Adrenal gland (tissue), 12 donors: ENCODE results near the gene CA10. TPM values are rescaled to one million over a fixed set of nuclear protein-coding genes. Genes with fewer than 3 reads are reported as not detected.

Experiments used
- DNase-seq, 7 donors: peaks; one replicate each; pipeline ENCODE4 v3.0.0-alpha.2; 2019 to 2020
- H3K27ac ChIP-seq, 5 donors: fragments of 200-600 bp; sonication (generic) in 4 of 5; 1 replicate in 3 of 5; 2 replicates in 2 of 5; pipeline versions ENCODE4 v1.5.1 to v1.8.0; 2016 to 2020; ENCODE audit warnings: mild to moderate bottlenecking in 1 of 5
- H3K27me3 ChIP-seq: fragments of 200-600 bp; 2 replicates; pipeline ENCODE4 v1.8.0; 2021
- H3K36me3 ChIP-seq, 2 donors: fragments of 200-600 bp; replicated peaks in 1 of 2; 1 replicate in 1 of 2; 2 replicates in 1 of 2; pipeline versions ENCODE4 v1.5.1 to v1.8.0; 2018 to 2022
- H3K4me1 ChIP-seq, 2 donors: fragments of 200-600 bp; replicated peaks in 1 of 2; 1 replicate in 1 of 2; 2 replicates in 1 of 2; pipeline versions ENCODE4 v1.5.1 to v1.8.0; 2018 to 2021
- H3K4me3 ChIP-seq, 4 donors: fragments of 200-600 bp; sonication (generic) in 3 of 4; one replicate each; pipeline ENCODE4 v1.5.1; 2016 to 2018
- H3K9me3 ChIP-seq, 3 donors: fragments of 200-600 bp; sonication (generic) in 1 of 3; replicated peaks in 1 of 3; 1 replicate in 2 of 3; 2 replicates in 1 of 3; pipeline versions ENCODE4 v1.5.1 to v1.8.0; 2016 to 2021
- POLR2A ChIP-seq, 2 donors: fragments of 450-650 bp; IDR thresholded peaks; one replicate each; pipeline ENCODE4 v1.6.1; 2017; ENCODE audit warnings: antibody characterized with exemption in 2 of 2, mild to moderate bottlenecking in 2 of 2, moderate library complexity in 1 of 2
- WGBS, 4 donors: extraction: QIAGEN DNeasy Blood & Tissue Kit in 2 of 4; methylation state at CpG; one replicate each; pipeline versions ENCODE4 v1.1.5 to v1.1.7; 2013 to 2017; 5-methylcytosine and 5-hydroxymethylcytosine counted together
- intact Hi-C, 2 donors: fragments of 100-400 bp; cut with DNase I; formaldehyde crosslinking; loops; one replicate each; pipeline versions ENCODE4 v1.14.1 to v1.15.0; 2022 to 2023
- polyA plus RNA-seq, 3 donors: library from polyadenylated mRNA; stranded (reverse); fragments of 200-250 nt in 2 of 3; fragments of 350-450 nt in 1 of 3; fragmentation: Illumina TruSeq in 1 of 3; extraction: RNeasy Lipid Tissue Mini Kit (QIAGEN cat#74804) in 1 of 3; gene quantifications; one replicate each; pipeline ENCODE4 v1.2.3, GENCODE V29; 2013 to 2014
- total RNA-seq, 9 donors: library from RNA; depleted of rRNA in 4 of 9; stranded (reverse); fragments of >200 nt in 4 of 9; fragments of 120-200 nt in 1 of 9; fragmentation: NEBNext Ultra II Directional in 1 of 9; extraction: Animal tissue kit (Norgen Biotek cat#: 25700) in 1 of 9; gene quantifications; one replicate each; pipeline versions ENCODE4 v1.1.0 to v1.2.4, GENCODE V29; 2013 to 2023
- TF ChIP-seq, protein P1 (sequence below), 6 experiments: fragments of 450-650 bp in 4 of 6; fragments of 200-600 bp in 2 of 6; sonication (generic) in 1 of 6; IDR thresholded peaks; 1 replicate in 5 of 6; 2 replicates in 1 of 6; pipeline versions ENCODE4 v1.5.1 to v1.8.0; 2016 to 2021; ENCODE audit warnings: antibody characterized with exemption in 6 of 6, mild to moderate bottlenecking in 2 of 6, moderate library complexity in 1 of 6
- donor health status: healthy with polysubstance abuse.
- donor health status: Bipolar disorder and iron deficiency.
- donor health status: DM: yes; HTN: yes; CAD: no.
- donor health status: DM: no; HTN: no; CAD: no.
- donor health status: DM: no; HTN: no; CAD: no.
- donor health status: DM: yes; HTN: yes; CAD: no.

CA10 gene
- total and polyA plus RNA-seq, 12 donors, result 0.27 to 3.1 (median 2.5) TPM; not detected in 5

DNA sequence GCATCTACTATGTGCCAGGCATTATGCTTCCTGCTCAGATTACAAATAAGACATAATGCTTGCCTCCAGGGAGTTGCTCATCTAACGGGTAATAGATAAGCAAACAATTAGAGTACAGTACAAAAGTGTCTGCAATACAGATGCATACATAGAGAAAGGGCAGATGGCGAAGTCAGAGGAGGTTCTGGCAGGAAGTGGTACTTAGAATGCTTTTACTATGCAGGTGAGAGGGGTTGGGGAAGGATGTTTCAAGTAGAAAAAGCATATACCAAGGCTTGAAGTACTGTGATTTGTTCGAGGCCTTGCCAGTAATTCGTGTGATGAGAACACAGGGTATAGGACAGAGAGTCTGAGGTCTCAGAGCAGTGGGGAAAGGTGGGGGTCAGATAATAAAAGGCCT, 548.4 kb downstream of the CA10 start:
- H3K27ac ChIP-seq, result no peak overlapping the region
- no peaks in the 10 kb centered on the region for H3K36me3 ChIP-seq
- no peak overlapping the region for H3K4me3 ChIP-seq
- TF ChIP-seq POLR2A (IDR thresholded peaks at IDR 0.05), result no peak
- TF ChIP-seq, protein P1, sequence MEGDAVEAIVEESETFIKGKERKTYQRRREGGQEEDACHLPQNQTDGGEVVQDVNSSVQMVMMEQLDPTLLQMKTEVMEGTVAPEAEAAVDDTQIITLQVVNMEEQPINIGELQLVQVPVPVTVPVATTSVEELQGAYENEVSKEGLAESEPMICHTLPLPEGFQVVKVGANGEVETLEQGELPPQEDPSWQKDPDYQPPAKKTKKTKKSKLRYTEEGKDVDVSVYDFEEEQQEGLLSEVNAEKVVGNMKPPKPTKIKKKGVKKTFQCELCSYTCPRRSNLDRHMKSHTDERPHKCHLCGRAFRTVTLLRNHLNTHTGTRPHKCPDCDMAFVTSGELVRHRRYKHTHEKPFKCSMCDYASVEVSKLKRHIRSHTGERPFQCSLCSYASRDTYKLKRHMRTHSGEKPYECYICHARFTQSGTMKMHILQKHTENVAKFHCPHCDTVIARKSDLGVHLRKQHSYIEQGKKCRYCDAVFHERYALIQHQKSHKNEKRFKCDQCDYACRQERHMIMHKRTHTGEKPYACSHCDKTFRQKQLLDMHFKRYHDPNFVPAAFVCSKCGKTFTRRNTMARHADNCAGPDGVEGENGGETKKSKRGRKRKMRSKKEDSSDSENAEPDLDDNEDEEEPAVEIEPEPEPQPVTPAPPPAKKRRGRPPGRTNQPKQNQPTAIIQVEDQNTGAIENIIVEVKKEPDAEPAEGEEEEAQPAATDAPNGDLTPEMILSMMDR (IDR thresholded peaks at IDR 0.05), result no peak
- H3K27me3 ChIP-seq, result no peaks in the 10 kb centered on the region
- no peak for DNase-seq
- WGBS, 4 donors, result 75 to 87% (median 83%) methylated on average over 4 of the region's 4 CpGs
- H3K4me1 ChIP-seq, result no peaks in the 10 kb centered on the region
- H3K9me3 ChIP-seq, result no peaks in the 10 kb centered on the region
- intact Hi-C loops, result no loop called here

- no peaks in the 10 kb centered on the region for H3K9me3 ChIP-seq
- WGBS, 4 donors, result 83 to 92% (median 89%) methylated on average over 9 of the region's 9 CpGs
- intact Hi-C loops, result no loop called here
Measured at GRCh38 chr17:51608251-51608933, 550.1 kb downstream of the CA10 start.

DNA sequence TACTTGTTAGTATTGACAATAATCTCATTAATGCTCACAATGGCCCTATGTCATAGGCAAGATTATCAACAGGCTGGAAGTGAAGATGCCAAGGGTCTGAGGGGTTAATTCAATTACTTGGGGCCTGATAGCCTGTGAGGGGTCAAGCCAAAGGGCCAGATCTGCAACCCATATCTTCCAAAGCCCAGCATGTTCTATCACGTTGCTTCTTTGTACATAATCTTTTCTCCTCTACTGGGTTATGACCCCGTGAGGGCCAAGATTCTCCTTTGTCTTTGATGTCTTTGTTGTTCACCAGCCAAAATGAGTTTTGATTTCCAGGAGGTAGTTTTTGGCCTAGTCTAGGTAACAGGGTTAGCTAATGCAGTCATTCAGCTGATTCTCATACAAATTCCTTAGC, 551.0 kb downstream of the CA10 start:
- Histone ChIP-seq H3K27ac (no peak overlapping the region), H3K4me3 (no peak overlapping the region), H3K9me3 (no peaks in the 10 kb centered on the region), H3K27me3 (no peaks in the 10 kb centered on the region), H3K36me3 (no peaks in the 10 kb centered on the region), H3K4me1 (no peaks in the 10 kb centered on the region)
- intact Hi-C loops, result no loop called here
- no peak for DNase-seq
- no peak for TF ChIP-seq POLR2A (IDR thresholded peaks at IDR 0.05)
- TF ChIP-seq, protein P1 (IDR thresholded peaks at IDR 0.05), result no peak
- 72 to 84% (median 77%) methylated on average over 2 of the region's 2 CpGs for WGBS, 4 donors

More at GRCh38 chr17:51608251-51608933, 550.1 kb downstream of the CA10 start:
- Histone ChIP-seq H3K4me3 (no peak overlapping the region), H3K4me1 (no peaks in the 10 kb centered on the region), H3K27me3 (no peaks in the 10 kb centered on the region), H3K27ac (no peak overlapping the region), H3K36me3 (no peaks in the 10 kb centered on the region)
- TF ChIP-seq, protein P1 (IDR thresholded peaks at IDR 0.05), result no peak
- no peak for TF ChIP-seq POLR2A (IDR thresholded peaks at IDR 0.05)
- DNase-seq, result no peak

- no peak overlapping the region for H3K27ac ChIP-seq
- no peak for TF ChIP-seq POLR2A (IDR thresholded peaks at IDR 0.05)
- TF ChIP-seq, protein P1 (IDR thresholded peaks at IDR 0.05), result no peak
- DNase-seq, result no peak
- no peaks in the 10 kb centered on the region for H3K9me3 ChIP-seq
- intact Hi-C loops, result no loop called here
- peaks cover 0 to 6% of the 10 kb centered on the region in 2 donors for H3K4me1 ChIP-seq
- 38 to 51% (median 42%) methylated on average over 2 of the region's 2 CpGs for WGBS, 4 donors
- no peak overlapping the region for H3K4me3 ChIP-seq
- no peaks in the 10 kb centered on the region for H3K27me3 ChIP-seq
- H3K36me3 ChIP-seq, result no peaks in the 10 kb centered on the region
Measured at GRCh38 chr17:51604299-51605020, 554.1 kb downstream of the CA10 start.
